Endodermal cell (in vitro differentiated cells): Measurements from ENCODE around the gene CDH4. TPM values are rescaled to one million over a fixed set of nuclear protein-coding genes. Genes with fewer than 3 reads are reported as not detected.

Experiments
- DNase-seq: peaks from one replicate; pipeline ENCODE4 v3.0.0-alpha.2; 2017
- H3K27ac ChIP-seq: 2 replicates; pipeline ENCODE4 v1.5.1; 2013; ENCODE audit warnings: mild to moderate bottlenecking, low read depth, low read length, moderate library complexity
- H3K27me3 ChIP-seq: 2 replicates; pipeline ENCODE4 v1.6.1; 2013; ENCODE audit warnings: mild to moderate bottlenecking, low read length, moderate library complexity; ENCODE audit not compliant: insufficient read depth, control insufficient read depth, poor library complexity, severe bottlenecking
- H3K36me3 ChIP-seq: 2 replicates; pipeline ENCODE4 v1.7.0; 2013; ENCODE audit warnings: mild to moderate bottlenecking, low read length, moderate library complexity; ENCODE audit not compliant: control insufficient read depth, insufficient read depth
- H3K4me1 ChIP-seq: one replicate; pipeline ENCODE4 v1.7.0; 2013; ENCODE audit warnings: low read length; ENCODE audit not compliant: control insufficient read depth, insufficient read depth
- H3K4me3 ChIP-seq: 2 replicates; pipeline ENCODE4 v1.5.1; 2013; ENCODE audit warnings: mild to moderate bottlenecking, low read length, moderate library complexity
- H3K9ac ChIP-seq: 2 replicates; pipeline ENCODE4 v1.6.1; 2013; ENCODE audit warnings: mild to moderate bottlenecking, low read length, moderate library complexity; ENCODE audit not compliant: poor library complexity, severe bottlenecking; ENCODE audit errors: extremely low read depth
- H3K9me3 ChIP-seq: 2 replicates; pipeline ENCODE4 v1.6.1; 2013; ENCODE audit warnings: mild to moderate bottlenecking, low read length, moderate library complexity; ENCODE audit not compliant: control insufficient read depth
- H3K27ac Mint-ChIP-seq: 2 replicates; pipeline ENCODE4 v1.8.0; 2020; ENCODE audit warnings: mixed read lengths
- H3K27me3 Mint-ChIP-seq: 2 replicates; pipeline ENCODE4 v1.8.0; 2021; ENCODE audit warnings: mild to moderate bottlenecking, mixed read lengths; ENCODE audit not compliant: insufficient read depth
- H3K36me3 Mint-ChIP-seq: 2 replicates; pipeline ENCODE4 v1.8.0; 2020; ENCODE audit warnings: low read depth, mixed read lengths
- H3K4me1 Mint-ChIP-seq: 2 replicates; pipeline ENCODE4 v1.8.0; 2020; ENCODE audit warnings: mixed read lengths
- H3K4me3 Mint-ChIP-seq: 2 replicates; pipeline ENCODE4 v1.8.0; 2020; ENCODE audit warnings: mild to moderate bottlenecking, moderate library complexity, mixed read lengths
- H3K9me3 Mint-ChIP-seq: 2 replicates; pipeline ENCODE4 v1.8.0; 2020; ENCODE audit warnings: mild to moderate bottlenecking, mixed read lengths
- WGBS, 2 experiments: methylation state at CpG; one replicate each; pipeline versions ENCODE4 v1.1.5 to v1.1.7; 2013; ENCODE audit warnings: missing lambda C conversion rate in 2 of 2, mixed read lengths in 1 of 2; ENCODE audit not compliant: insufficient coverage in 1 of 2, insufficient read length in 1 of 2; 5-methylcytosine and 5-hydroxymethylcytosine counted together
- total RNA-seq, 2 donors: library from RNA; stranded (reverse); fragmentation: NEBNext Ultra II Directional in 1 of 2; extraction: Animal tissue kit (Norgen Biotek cat#: 25700) in 1 of 2; gene quantifications; 2 replicates in 1 of 2; 3 replicates in 1 of 2; pipeline ENCODE4 v1.2.1, GENCODE V29; 2021
- TF ChIP-seq, protein P1 (sequence below): fragments of 200-600 bp; sonication (generic); conservative IDR thresholded peaks from 2 replicates; pipeline ENCODE4 v1.5.0; 2021; ENCODE audit warnings: antibody characterized with exemption, mild to moderate bottlenecking

The CDH4 gene
- total RNA-seq, 2 donors from 2014 or later: 1.8 to 5.8 TPM

DNA sequence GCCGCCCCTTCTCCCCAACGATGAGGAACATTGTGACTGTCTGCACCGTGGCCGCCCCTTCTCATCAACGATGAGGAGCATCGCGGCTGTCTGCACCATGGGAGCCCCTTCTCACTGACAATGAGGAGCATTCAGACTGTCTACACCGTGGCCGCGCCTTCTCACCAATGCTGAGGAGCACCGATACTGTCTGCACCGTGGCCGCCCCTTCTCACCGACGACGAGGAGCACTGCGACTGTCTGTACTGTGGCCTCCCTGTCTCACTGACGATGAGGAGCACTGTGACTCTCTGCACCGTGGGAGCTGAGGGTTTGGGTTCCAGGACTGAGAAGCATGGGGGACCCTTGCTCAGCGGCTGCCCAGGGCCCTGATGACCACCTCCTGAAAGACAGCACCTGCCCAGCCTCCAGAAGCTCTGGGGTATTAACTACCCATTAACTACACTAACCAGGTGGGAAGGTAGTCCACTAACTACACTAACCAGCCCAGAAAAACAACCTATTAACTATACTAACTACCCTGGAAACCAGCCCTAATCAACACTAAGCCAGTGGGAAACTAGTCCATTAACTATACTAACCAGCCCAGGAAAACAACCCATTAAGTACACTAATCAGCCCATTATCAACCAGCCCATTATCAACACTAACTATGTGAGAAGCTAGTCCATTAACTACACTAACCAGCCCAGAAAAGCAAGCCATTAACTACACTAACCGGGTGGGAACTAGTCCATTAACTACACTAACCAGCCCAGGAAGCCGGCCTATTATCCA lies 696.7 kb downstream of the CDH4 start:
- no peak overlapping the region for H3K4me3 Mint-ChIP-seq
- H3K36me3 Mint-ChIP-seq: peaks cover 3% of the 10 kb centered on the region
- no peaks in the 10 kb centered on the region for H3K4me1 Mint-ChIP-seq
- Histone ChIP-seq H3K9me3 (no peaks in the 10 kb centered on the region), H3K36me3 (no peaks in the 10 kb centered on the region), H3K27me3 (no peaks in the 10 kb centered on the region), H3K9ac (no peak overlapping the region), H3K4me1 (no peaks in the 10 kb centered on the region), H3K4me3 (no peak overlapping the region), H3K27ac (no peak overlapping the region)
- no peaks in the 10 kb centered on the region for H3K27me3 Mint-ChIP-seq
- WGBS, 2 experiments: 88 to 96% methylated on average over 5 to 22 of the region's 22 CpGs
- no peak overlapping the region for H3K27ac Mint-ChIP-seq
- no peaks in the 10 kb centered on the region for H3K9me3 Mint-ChIP-seq
- no peak for DNase-seq
- TF ChIP-seq, protein P1, sequence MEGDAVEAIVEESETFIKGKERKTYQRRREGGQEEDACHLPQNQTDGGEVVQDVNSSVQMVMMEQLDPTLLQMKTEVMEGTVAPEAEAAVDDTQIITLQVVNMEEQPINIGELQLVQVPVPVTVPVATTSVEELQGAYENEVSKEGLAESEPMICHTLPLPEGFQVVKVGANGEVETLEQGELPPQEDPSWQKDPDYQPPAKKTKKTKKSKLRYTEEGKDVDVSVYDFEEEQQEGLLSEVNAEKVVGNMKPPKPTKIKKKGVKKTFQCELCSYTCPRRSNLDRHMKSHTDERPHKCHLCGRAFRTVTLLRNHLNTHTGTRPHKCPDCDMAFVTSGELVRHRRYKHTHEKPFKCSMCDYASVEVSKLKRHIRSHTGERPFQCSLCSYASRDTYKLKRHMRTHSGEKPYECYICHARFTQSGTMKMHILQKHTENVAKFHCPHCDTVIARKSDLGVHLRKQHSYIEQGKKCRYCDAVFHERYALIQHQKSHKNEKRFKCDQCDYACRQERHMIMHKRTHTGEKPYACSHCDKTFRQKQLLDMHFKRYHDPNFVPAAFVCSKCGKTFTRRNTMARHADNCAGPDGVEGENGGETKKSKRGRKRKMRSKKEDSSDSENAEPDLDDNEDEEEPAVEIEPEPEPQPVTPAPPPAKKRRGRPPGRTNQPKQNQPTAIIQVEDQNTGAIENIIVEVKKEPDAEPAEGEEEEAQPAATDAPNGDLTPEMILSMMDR: no peak

GRCh38 chr20:61949363-61949713 lies 697.3 kb downstream of the CDH4 start:
- H3K9me3 Mint-ChIP-seq: no peaks in the 10 kb centered on the region
- no peak overlapping the region for H3K9ac ChIP-seq
- no peak for DNase-seq
- peaks cover 3% of the 10 kb centered on the region for H3K36me3 Mint-ChIP-seq
- no peaks in the 10 kb centered on the region for H3K9me3 ChIP-seq
- no peaks in the 10 kb centered on the region for H3K27me3 ChIP-seq
- WGBS, 2 experiments: 95 to 96% methylated on average over 6 to 7 of the region's 7 CpGs
- H3K4me3 ChIP-seq: no peak overlapping the region
- no peak overlapping the region for H3K27ac ChIP-seq
- H3K27ac Mint-ChIP-seq: no peak overlapping the region
- no peak overlapping the region for H3K4me3 Mint-ChIP-seq
- H3K4me1 Mint-ChIP-seq: no peaks in the 10 kb centered on the region
- TF ChIP-seq, protein P1: no peak
- no peaks in the 10 kb centered on the region for H3K27me3 Mint-ChIP-seq
- H3K36me3 ChIP-seq: no peaks in the 10 kb centered on the region
- no peaks in the 10 kb centered on the region for H3K4me1 ChIP-seq

- H3K4me1 Mint-ChIP-seq: no peaks in the 10 kb centered on the region
- no peaks in the 10 kb centered on the region for H3K27me3 Mint-ChIP-seq
- H3K4me3 Mint-ChIP-seq: no peak overlapping the region
- 88 to 91% methylated on average over 12 to 21 of the region's 21 CpGs for WGBS, 2 experiments
- Histone ChIP-seq H3K27ac (no peak overlapping the region), H3K9ac (no peak overlapping the region), H3K36me3 (no peaks in the 10 kb centered on the region), H3K4me3 (no peak overlapping the region), H3K9me3 (no peaks in the 10 kb centered on the region), H3K27me3 (no peaks in the 10 kb centered on the region), H3K4me1 (no peaks in the 10 kb centered on the region)
- DNase-seq: no peak
- H3K9me3 Mint-ChIP-seq: no peaks in the 10 kb centered on the region
- TF ChIP-seq, protein P1: no peak
- H3K36me3 Mint-ChIP-seq: peaks cover 3% of the 10 kb centered on the region
- H3K27ac Mint-ChIP-seq: no peak overlapping the region
Observed at GRCh38 chr20:61949714-61950640, 697.9 kb downstream of the CDH4 start.
